GM19328 (cell line): ENCODE measurements around the gene MMD2.
"Not testable (repeated sequence)": the region's sequence is repeated elsewhere in the genome, so short reads cannot be mapped to it uniquely, and the experiment has no call there.

Experiments
- ATAC-seq: cut with Tn5 transposase; IDR thresholded peaks from one replicate; pipeline ENCODE4 v1.9.1; 2021; ENCODE audit warnings: mild to moderate bottlenecking, moderate library complexity; ENCODE audit not compliant: unreplicated experiment

MMD2 gene

GRCh38 chr7:4958477-4959301, at the start of gene MMD2:
MMD2 (minus strand) TSS chr7:4959187; CDS start chr7:4959017, 170 bp downstream.
- ATAC-seq: no peak

GRCh38 chr7:5005066-5005465, 46.1 kb upstream of the MMD2 start:
- ATAC-seq: no peak

- ATAC-seq: no peak
Observed at GRCh38 chr7:5001911-5002310, 42.9 kb upstream of the MMD2 start.

- ATAC-seq: no peak
Observed at GRCh38 chr7:5001003-5001402, 42.0 kb upstream of the MMD2 start.

GRCh38 chr7:4999369-4999950, 40.5 kb upstream of the MMD2 start:
- ATAC-seq: no peak

- no peak for ATAC-seq
Observed at GRCh38 chr7:4998910-4999309, 39.9 kb upstream of the MMD2 start.

- ATAC-seq: no peak
Observed at GRCh38 chr7:4998244-4998643, 39.3 kb upstream of the MMD2 start.

GRCh38 chr7:4996696-4997222, 37.8 kb upstream of the MMD2 start:
- ATAC-seq: no peak

- ATAC-seq: no peak
Observed at GRCh38 chr7:4995429-4995969, 36.5 kb upstream of the MMD2 start.

- ATAC-seq: no peak
Observed at GRCh38 chr7:4993471-4993870, 34.5 kb upstream of the MMD2 start.

- ATAC-seq: peak; percentile 88
Observed at GRCh38 chr7:4982741-4983140, 23.8 kb upstream of the MMD2 start.

- not testable (repeated sequence) for ATAC-seq
Observed at GRCh38 chr7:4981295-4981890, 22.4 kb upstream of the MMD2 start.

- not testable (repeated sequence) for ATAC-seq
Observed at GRCh38 chr7:4975626-4976025, 16.6 kb upstream of the MMD2 start.

GRCh38 chr7:4973728-4974198, 14.8 kb upstream of the MMD2 start:
- ATAC-seq: peak; percentile 92

GRCh38 chr7:4972446-4972845, 13.5 kb upstream of the MMD2 start:
- ATAC-seq: not testable (repeated sequence)

- ATAC-seq: no peak
Observed at GRCh38 chr7:4965295-4966022, 6.5 kb upstream of the MMD2 start.

GRCh38 chr7:4964506-4964905, 5.5 kb upstream of the MMD2 start:
- ATAC-seq: no peak

GRCh38 chr7:4962872-4963775, 4.1 kb upstream of the MMD2 start:
- no peak for ATAC-seq

- ATAC-seq: no peak
Observed at GRCh38 chr7:4960363-4960762, 1.4 kb upstream of the MMD2 start.

GRCh38 chr7:4959893-4960292, 906 bp upstream of the MMD2 start:
- no peak for ATAC-seq
